GM19043 (cell line): ENCODE data around the gene C11orf97.

Experiments used
- ATAC-seq: cut with Tn5 transposase; IDR thresholded peaks from one replicate; pipeline ENCODE4 v1.9.1; 2021; ENCODE audit warnings: low read depth; ENCODE audit not compliant: unreplicated experiment

The C11orf97 gene

DNA sequence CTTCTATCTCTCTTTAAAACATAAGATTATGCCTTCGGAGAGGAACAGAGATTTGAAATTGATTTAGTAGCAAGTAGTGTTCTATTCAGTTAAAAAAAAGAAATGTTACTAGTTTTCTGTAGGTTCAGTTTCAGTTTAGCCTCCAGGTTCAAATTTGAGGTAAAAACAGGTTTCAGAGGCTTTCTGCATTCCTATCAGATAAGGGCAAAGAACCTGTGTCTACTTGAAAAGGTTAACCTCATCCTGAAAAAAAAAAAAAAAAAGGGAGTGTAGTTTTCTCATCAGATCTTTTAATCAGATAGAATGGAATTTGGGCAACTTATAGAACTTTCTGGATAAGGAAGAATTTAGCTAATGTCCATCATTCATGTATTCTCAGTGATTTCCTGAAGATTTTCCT, 12.1 kb downstream of the C11orf97 start:
- no peak for ATAC-seq

GRCh38 chr11:94525546-94526324, 13.5 kb downstream of the C11orf97 start:
- no peak for ATAC-seq

- ATAC-seq, result no peak
Observed at GRCh38 chr11:94526645-94527438, 14.6 kb downstream of the C11orf97 start.

DNA sequence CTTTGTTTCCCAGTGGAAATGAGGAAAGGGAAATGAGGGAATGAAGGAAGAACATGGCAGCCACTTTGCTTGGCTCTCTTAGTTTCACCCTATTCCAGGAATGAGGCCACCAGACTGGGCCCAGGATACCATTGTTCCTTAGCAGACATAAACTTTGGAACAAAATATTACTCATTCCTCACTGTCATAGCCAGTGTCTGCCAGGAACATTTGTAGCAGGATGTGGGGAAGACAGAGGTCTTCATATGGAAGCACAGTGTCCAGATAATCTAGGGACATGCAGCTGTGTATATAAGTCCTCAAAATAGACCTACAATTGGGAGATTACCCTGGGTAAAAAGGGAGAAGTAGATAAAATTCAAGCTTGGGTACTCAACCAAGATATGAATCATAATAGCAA, 16.3 kb downstream of the C11orf97 start:
- no peak for ATAC-seq

- no peak for ATAC-seq
Observed at GRCh38 chr11:94532211-94532610, 19.9 kb downstream of the C11orf97 start.

- ATAC-seq, result no peak
Observed at GRCh38 chr11:94533206-94533605, 20.9 kb downstream of the C11orf97 start.

DNA sequence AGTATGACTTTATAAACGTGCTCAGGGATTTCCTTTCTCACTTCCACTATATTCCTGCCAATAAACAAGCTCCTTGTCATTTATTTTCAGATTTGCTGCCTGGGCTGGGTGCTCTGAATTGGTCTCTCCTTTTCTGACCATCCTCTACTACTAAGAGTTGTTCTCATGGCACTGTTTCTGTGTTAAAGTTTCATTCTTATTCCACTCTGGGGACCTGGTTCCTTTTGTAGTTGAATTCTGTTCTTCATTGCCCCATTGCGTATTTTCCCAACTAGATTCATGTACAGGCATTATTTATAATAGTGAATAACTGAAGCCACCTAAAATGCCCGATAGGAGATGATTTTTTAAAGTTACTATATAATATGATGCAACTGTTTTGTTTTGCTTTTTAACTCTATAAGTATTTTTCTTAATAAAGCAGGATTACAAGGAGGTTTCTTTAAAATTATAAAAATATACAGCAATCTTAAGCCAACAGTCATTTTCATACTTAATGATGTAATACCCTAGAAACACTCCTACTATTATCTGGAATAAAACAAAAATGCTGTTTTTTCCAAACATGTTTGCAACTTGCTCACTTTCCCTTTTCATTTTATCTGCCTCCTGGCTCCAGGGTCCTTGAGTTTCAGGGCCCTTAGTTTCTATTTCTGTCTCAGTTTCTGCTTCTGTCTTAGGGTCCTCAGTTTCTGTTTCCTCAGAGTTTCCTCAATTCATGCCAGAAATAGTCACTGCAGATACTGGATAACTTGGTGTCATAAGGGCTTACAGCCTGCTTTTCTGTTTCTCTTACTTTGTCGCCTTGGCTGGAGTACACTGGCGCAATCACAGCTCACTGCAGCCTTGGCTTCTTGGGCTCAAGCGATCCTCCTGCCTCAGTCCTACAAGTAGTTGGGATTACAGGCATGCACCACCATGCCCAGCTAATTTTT, 21.7 kb downstream of the C11orf97 start:
- no peak for ATAC-seq

DNA sequence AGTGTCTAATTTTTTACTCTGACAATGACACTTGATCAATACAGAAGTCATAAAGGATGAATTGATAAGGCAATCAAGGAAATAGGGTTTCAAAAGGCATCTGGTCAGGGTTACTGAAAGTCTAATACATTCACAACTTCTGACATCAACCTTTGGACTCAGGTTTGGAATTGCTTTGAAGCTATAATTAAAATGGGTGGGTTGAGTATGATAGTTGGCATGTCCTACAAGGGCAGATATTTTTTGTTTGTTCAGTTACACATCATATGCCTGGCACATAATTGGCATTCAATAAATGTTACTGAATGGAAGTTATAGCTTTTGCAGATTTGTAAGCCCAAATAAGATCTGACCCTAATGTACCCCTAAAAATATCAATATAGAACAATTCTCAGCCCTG, 24.1 kb downstream of the C11orf97 start:
- ATAC-seq, result no peak

DNA sequence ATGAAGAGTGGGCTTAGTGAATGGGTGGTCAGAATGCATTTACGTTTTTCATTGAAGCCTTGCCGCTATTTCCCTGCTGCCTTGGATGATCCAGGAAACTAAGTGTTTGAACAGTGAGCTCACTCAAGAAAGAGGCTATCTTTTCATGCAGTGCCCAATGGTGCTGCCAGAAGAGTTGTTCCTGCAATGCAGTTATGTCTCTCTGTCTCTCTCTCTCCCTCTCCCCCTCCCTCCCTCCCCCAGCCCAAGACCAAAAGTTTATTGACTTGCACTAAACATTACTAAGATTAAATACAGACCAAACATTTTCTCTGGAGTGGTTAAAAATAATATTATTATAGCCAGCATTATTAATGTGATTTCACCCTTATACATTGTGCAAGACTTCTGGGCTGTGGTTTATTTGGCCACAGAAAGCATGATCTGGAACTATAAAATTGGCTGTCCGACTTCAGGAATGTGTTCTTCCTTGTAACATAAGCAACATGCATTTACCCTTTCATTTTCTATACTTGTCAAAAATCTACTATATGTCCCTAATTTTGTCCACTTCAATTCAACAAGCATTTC, 24.9 kb downstream of the C11orf97 start:
- ATAC-seq, result no peak

- no peak for ATAC-seq
Observed at GRCh38 chr11:94539420-94539819, 27.2 kb downstream of the C11orf97 start.

GRCh38 chr11:94543695-94544645, 31.7 kb downstream of the C11orf97 start, which contains the start of gene FUT4:
TSS of gene FUT4 (plus strand) at chr11:94543921. CDS start at chr11:94544134, 213 bp downstream.
- ATAC-seq, result peak; percentile 69

GRCh38 chr11:94544646-94545263, 32.5 kb downstream of the C11orf97 start:
- no peak for ATAC-seq

GRCh38 chr11:94545264-94546161, 33.3 kb downstream of the C11orf97 start:
- no peak for ATAC-seq

DNA sequence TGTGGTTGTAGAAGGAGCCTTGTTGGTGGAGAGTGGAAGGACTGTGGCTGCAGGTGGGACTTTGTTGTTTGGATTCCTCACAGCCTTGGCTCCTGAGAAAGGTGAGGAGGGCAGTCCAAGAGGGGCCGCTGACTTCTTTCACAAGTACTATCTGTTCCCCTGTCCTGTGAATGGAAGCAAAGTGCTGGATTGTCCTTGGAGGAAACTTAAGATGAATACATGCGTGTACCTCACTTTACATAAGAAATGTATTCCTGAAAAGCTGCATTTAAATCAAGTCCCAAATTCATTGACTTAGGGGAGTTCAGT, 33.9 kb downstream of the C11orf97 start:
- ATAC-seq, result no peak

GRCh38 chr11:94546886-94547285, 34.6 kb downstream of the C11orf97 start:
- no peak for ATAC-seq

DNA sequence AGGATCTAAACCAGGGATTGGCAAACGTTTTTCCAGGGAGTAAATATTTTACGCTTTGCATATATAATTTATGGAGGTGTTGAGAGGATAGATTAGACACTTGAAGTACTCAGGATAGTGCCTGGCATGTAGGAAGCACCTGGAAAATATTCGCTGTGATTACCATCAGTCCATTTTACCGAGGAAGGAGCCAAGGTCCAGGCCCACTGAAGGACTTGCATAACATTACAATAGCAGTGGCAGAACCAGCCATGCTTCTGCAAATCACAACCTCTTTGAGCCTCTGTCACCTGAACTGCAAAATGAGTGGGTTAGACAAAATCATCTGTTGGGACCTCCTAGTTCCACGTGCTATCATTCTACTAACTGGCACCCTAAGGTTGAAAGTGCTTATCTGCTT, 36.9 kb downstream of the C11orf97 start:
- ATAC-seq, result no peak

GRCh38 chr11:94550513-94550912, 38.3 kb downstream of the C11orf97 start:
- no peak for ATAC-seq

DNA sequence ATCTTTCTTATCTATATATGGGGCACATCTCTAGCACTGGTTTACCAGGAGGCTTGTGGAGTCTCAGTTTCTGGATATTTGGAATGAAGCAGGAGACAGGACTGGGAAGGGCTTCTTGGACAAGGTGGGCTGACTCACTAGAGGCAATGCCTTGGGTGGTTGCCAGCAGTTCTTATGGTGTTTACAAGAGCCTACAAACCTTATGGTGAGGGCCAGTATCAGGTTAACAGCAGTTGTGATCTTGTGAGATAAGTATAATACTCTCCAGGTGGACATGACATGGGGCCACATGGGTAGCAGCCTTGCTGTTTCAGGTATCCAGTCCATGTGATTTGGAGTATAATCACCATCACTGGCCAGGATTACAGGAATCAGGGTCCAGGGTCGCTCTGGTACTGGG, 41.7 kb downstream of the C11orf97 start:
- ATAC-seq, result no peak
